Femur (tissue), 1 donor: ENCODE data around the gene MED28.

Experiments
- DNase-seq: peaks from one replicate; pipeline ENCODE4 v3.0.0-alpha.2; 2017

MED28 gene

DNA sequence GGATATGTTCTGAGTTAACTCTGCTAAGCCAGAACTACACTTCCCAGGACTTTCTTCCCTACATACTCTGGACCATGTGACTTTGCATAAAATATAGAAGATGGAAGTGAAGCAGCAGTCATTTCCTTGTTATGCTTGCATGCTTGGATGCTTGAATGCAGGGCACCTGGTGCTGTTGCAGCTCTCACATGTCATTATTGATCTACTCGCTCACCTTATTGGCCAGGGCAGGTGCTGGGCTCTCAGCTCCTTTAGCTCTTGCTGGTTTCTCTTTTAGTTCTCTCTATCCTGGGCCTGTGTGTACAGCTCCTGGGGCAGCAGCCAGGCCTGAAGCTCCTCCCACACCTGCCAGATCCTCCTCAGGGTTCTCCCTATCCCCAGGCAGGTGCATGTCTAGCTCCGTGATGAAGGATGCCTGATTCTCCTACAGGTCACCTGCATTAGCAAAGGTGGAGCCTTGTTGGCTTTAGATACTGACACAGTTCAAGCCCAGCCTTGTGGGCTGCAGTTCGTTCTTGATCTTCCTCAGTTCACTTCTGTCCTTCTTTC lies 53.3 kb downstream of the MED28 start:
- no peak for DNase-seq

DNA sequence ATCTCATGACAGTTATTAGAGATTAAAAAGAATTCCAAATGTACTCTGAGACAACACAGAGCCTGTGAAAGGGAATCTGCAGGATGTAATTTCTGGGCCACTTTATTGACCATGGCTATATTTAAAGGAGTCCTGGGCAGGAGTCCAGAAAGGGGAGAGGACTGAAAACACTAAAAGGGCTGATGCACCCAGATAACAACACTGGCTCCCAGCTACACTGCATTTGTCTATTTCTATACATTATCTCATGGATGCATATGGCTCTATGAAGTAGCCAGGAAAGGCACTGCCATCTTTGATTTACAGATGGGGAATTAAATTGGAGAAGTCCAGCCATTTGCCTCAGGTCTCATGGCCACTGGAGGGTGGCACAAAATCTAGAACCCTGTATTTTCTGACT lies 56.0 kb downstream of the MED28 start:
- DNase-seq = no peak

GRCh38 chr4:17680559-17681280 lies 66.3 kb downstream of the MED28 start:
- no peak for DNase-seq

- no peak for DNase-seq
Measured at GRCh38 chr4:17681281-17682221, 67.1 kb downstream of the MED28 start.

DNA sequence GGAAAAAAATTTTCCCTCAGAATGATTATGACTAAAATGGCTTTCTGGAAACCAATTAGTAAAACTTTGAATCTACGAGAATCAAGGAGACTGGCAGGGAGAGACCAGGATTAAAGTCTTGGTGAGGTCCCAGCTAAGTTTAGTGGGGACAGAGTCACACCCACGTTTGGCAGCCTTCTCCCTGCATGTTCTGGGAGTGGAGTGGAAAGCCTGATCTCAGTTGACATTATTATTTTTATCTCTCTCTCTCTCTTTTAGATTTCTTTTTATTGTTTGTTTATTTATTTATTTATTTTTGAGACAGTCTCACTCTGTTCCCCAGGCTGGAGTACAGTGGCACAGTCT lies 67.8 kb downstream of the MED28 start:
- no peak for DNase-seq
